Activated CD8-positive, alpha-beta T cell treated with anti-CD3 and anti-CD28 coated beads for 36 hours (primary cell): ENCODE data around the gene TRAPPC2. TPM values are rescaled to one million over a fixed set of nuclear protein-coding genes. Genes with fewer than 3 reads are reported as not detected.

Source experiments
- ATAC-seq: fragments of 200-7000 bp; cut with Tn5 transposase; one replicate; pipeline ENCODE4 v1.10.0; 2021; ENCODE audit warnings: mild to moderate bottlenecking, moderate library complexity
- CTCF ChIA-PET: fragments of 350-600 bp; sonication (Branson Sonifier 250); formaldehyde crosslinking; loops from one replicate; lab custom pipeline; 2021; ENCODE audit warnings: antibody characterized with exemption; lab: Charles Lee
- POLR2A ChIA-PET: fragments of 350-600 bp; sonication (Branson Sonifier 250); formaldehyde crosslinking; loops from one replicate; lab custom pipeline; 2021; ENCODE audit warnings: antibody characterized with exemption; lab: Charles Lee
- DNase-seq: peaks from one replicate; pipeline ENCODE4 v3.0.0-alpha.2; 2020
- H3K27ac Mint-ChIP-seq: one replicate; pipeline ENCODE4 v1.8.0; 2021; ENCODE audit warnings: mild to moderate bottlenecking, mixed read lengths
- H3K27me3 Mint-ChIP-seq: one replicate; pipeline ENCODE4 v1.8.0; 2021; ENCODE audit warnings: mixed read lengths
- H3K36me3 Mint-ChIP-seq: one replicate; pipeline ENCODE4 v1.8.0; 2021; ENCODE audit warnings: low read depth, mixed read lengths
- H3K4me1 Mint-ChIP-seq: one replicate; pipeline ENCODE4 v1.8.0; 2021; ENCODE audit warnings: low read depth, mixed read lengths
- H3K4me3 Mint-ChIP-seq: one replicate; pipeline ENCODE4 v1.8.0; 2021; ENCODE audit warnings: mild to moderate bottlenecking, moderate library complexity, mixed read lengths
- H3K9me3 Mint-ChIP-seq: one replicate; pipeline ENCODE4 v1.8.0; 2021; ENCODE audit warnings: mixed read lengths
- intact Hi-C: fragments of 100-400 bp; cut with micrococcal nuclease; formaldehyde crosslinking; loops from one replicate; pipeline ENCODE4 v1.10.0; 2022
- total RNA-seq, 2 experiments: library from RNA; stranded (reverse); gene quantifications; one replicate each; pipeline ENCODE4 v1.2.3, GENCODE V29; 2021
- TF ChIP-seq, protein P1 (sequence below): fragments of 200-600 bp; IDR thresholded peaks from one replicate; pipeline ENCODE4 v1.8.0; 2022; ENCODE audit warnings: antibody characterized with exemption, mild to moderate bottlenecking

The TRAPPC2 gene
- total RNA-seq, 2 experiments from 2014 or later, result 16.0 to 19.2 TPM

DNA sequence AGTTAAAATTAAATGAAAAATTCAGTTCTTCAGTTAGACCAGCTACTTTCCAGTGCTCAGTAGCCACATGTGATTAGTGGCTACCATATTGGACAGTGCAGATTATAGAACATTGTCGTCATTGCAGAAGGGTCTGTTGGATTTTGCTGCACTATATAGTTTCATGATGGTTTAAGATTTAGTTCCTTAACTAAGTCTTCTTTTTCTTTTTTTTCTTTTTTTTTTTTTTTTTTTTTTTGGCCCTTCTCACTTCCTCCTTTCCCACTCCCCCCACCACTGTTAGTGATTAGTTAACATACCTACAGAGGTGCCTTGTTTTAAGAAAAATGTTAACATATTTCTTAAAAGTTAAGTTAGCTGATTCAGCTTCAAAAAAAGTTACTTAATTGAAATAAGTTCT is 36.4 kb downstream of the TRAPPC2 start:
- CTCF ChIA-PET, result interaction anchor here (2.2 to 2.3 kb wide), 2 partner anchors 9 to 15 kb away, joined by 6 to 7 read pairs; partner anchors contain the start of gene RAB9A
- no peaks in the 10 kb centered on the region for H3K9me3 Mint-ChIP-seq
- ATAC-seq (no peak), DNase-seq (no peak)
- TF ChIP-seq, protein P1, sequence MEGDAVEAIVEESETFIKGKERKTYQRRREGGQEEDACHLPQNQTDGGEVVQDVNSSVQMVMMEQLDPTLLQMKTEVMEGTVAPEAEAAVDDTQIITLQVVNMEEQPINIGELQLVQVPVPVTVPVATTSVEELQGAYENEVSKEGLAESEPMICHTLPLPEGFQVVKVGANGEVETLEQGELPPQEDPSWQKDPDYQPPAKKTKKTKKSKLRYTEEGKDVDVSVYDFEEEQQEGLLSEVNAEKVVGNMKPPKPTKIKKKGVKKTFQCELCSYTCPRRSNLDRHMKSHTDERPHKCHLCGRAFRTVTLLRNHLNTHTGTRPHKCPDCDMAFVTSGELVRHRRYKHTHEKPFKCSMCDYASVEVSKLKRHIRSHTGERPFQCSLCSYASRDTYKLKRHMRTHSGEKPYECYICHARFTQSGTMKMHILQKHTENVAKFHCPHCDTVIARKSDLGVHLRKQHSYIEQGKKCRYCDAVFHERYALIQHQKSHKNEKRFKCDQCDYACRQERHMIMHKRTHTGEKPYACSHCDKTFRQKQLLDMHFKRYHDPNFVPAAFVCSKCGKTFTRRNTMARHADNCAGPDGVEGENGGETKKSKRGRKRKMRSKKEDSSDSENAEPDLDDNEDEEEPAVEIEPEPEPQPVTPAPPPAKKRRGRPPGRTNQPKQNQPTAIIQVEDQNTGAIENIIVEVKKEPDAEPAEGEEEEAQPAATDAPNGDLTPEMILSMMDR, result no peak
- no peaks in the 10 kb centered on the region for H3K27me3 Mint-ChIP-seq
- H3K36me3 Mint-ChIP-seq, result peaks cover 26% of the 10 kb centered on the region
- intact Hi-C loops, result no loop called here
- POLR2A ChIA-PET, result interaction anchor here (0.9 to 1.6 kb wide), 2 partner anchors 10 to 37 kb away, joined by 3 to 7 read pairs; partner anchors contain the start of genes OFD1 and TRAPPC2
- peaks cover 70% of the 10 kb centered on the region for H3K4me1 Mint-ChIP-seq
- no peak overlapping the region for H3K4me3 Mint-ChIP-seq
- H3K27ac Mint-ChIP-seq, result no peak overlapping the region

DNA sequence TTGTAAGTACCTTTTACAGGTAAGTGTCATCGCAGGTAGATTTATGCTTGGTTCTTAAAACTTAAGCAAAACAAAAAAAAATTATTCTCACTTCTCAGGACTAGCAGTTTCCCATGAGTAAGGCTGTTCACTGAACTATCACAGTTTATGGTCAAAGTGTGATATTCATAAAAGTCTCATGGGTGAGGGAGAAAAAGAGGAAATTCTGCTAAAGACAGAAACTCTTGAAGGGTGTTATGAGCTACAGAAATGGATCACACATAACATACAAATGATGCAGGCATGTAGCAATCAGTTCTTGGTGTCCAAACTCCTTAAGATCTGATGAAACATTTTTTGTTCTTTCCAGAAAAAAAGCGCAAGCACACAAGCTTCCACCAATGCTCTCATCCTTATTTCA is 37.0 kb downstream of the TRAPPC2 start:
- Mint-ChIP-seq H3K9me3 (no peaks in the 10 kb centered on the region), H3K4me3 (no peak overlapping the region), H3K27ac (peak overlapping the region; percentile 58), H3K36me3 (peaks cover 27% of the 10 kb centered on the region), H3K4me1 (peaks cover 71% of the 10 kb centered on the region), H3K27me3 (no peaks in the 10 kb centered on the region)
- intact Hi-C loops, result no loop called here
- CTCF ChIA-PET, result interaction anchor here (2.2 to 2.3 kb wide), 2 partner anchors 9 to 16 kb away, joined by 6 to 7 read pairs; partner anchors contain the start of gene RAB9A
- peak; percentile 53 for ATAC-seq
- POLR2A ChIA-PET, result interaction anchor here (0.9 to 1.6 kb wide), 2 partner anchors 11 to 37 kb away, joined by 3 to 7 read pairs; partner anchors contain the start of genes OFD1 and TRAPPC2
- TF ChIP-seq, protein P1, result no peak
- no peak for DNase-seq

DNA sequence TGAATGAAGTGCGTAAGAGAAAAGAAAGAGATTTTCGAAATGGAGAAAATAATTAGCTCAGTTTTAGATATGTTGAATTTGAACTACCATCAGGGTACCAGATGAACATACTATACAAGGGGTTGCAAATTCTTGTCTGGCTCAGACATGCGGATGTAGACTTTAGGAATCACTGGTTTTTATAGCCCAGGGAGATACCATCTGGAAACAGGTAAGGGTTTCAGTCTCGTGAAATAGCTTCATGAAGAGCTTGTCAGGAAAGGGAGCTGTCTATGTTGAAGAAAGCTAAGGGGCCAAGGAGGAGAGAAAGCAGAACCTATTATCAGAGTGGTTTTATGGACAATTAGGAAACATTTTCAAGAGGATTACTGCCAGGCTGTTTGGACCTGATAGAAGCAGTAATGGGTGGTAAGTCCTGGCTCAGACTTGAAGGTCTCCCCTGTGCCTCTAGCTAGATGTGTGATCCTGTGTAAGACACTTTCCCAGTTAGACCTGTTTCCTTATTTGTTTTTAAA is 38.8 kb downstream of the TRAPPC2 start:
- peak overlapping the region; percentile 7 for H3K27ac Mint-ChIP-seq
- TF ChIP-seq, protein P1, result no peak
- ATAC-seq (no peak), DNase-seq (no peak)
- ChIA-PET POLR2A (interaction anchor here (0.6 kb wide), 1 partner anchor 39 kb away, joined by 4 read pairs; the partner anchor contains the start of genes OFD1 and TRAPPC2), CTCF (no interaction called here)
- peaks cover 65% of the 10 kb centered on the region for H3K4me1 Mint-ChIP-seq
- no peaks in the 10 kb centered on the region for H3K9me3 Mint-ChIP-seq
- H3K4me3 Mint-ChIP-seq, result no peak overlapping the region
- H3K27me3 Mint-ChIP-seq, result no peaks in the 10 kb centered on the region
- peaks cover 26% of the 10 kb centered on the region for H3K36me3 Mint-ChIP-seq
- intact Hi-C loops, result no loop called here

DNA sequence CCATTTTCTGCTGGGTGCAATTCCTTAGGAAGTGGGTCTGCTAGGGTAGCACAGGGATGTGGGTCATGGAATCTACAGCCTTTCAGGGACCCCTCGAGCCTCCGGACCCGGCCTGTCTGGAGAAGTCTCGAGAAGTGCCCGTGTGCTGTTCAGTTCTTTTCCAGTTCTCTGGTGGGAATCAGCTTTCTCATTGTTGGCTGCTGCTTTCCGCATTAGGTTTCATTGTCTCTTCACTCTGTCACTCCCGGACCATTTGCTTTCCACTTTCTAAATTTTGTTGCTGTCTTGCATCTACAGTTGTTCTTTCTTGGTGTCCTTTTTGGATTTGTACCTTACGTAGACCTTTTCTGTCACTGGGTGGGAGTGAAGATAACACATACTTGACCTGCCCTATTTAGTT is 39.4 kb downstream of the TRAPPC2 start:
- Mint-ChIP-seq H3K4me3 (no peak overlapping the region), H3K27ac (peak overlapping the region; percentile 3), H3K9me3 (no peaks in the 10 kb centered on the region), H3K4me1 (peaks cover 71% of the 10 kb centered on the region), H3K36me3 (peaks cover 32% of the 10 kb centered on the region), H3K27me3 (no peaks in the 10 kb centered on the region)
- TF ChIP-seq, protein P1, result no peak
- POLR2A ChIA-PET, result interaction anchor here (0.6 kb wide), 1 partner anchor 40 kb away, joined by 4 read pairs; the partner anchor contains the start of genes OFD1 and TRAPPC2
- ATAC-seq, result no peak
- DNase-seq, result no peak
- intact Hi-C loops, result loop anchor here (5.0 kb wide), 1 partner anchor 38 kb away; no protein-coding TSS in a partner anchor
- CTCF ChIA-PET, result no interaction called here

DNA sequence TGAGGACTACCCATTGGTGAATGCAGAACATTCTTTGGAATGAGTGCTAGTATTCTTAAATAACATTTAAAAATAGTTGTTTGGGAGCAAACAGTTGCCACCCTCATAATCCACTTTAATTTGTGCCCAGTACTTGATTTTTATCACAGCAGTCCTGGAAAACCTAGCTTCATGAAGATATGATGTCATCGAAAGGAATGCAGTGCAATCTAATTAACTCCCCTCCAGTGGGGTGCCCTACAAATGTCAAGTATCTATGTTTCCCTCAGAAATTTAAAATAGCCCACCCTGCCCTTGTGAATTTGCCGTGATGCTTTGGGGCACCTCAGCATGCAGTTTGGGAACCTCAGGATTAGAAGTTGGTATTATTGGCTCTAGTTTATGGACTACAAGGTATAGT is 40.1 kb downstream of the TRAPPC2 start:
- POLR2A ChIA-PET, result no interaction called here
- Mint-ChIP-seq H3K36me3 (peaks cover 33% of the 10 kb centered on the region), H3K4me1 (peaks cover 68% of the 10 kb centered on the region), H3K27me3 (no peaks in the 10 kb centered on the region), H3K4me3 (no peak overlapping the region), H3K27ac (no peak overlapping the region), H3K9me3 (no peaks in the 10 kb centered on the region)
- no peak for DNase-seq
- intact Hi-C loops, result loop anchor here (5.0 kb wide), 1 partner anchor 37 kb away; no protein-coding TSS in a partner anchor
- CTCF ChIA-PET, result no interaction called here
- no peak for ATAC-seq
- TF ChIP-seq, protein P1, result no peak
